Measurements from ENCODE around the gene SCYL2.

DNA sequence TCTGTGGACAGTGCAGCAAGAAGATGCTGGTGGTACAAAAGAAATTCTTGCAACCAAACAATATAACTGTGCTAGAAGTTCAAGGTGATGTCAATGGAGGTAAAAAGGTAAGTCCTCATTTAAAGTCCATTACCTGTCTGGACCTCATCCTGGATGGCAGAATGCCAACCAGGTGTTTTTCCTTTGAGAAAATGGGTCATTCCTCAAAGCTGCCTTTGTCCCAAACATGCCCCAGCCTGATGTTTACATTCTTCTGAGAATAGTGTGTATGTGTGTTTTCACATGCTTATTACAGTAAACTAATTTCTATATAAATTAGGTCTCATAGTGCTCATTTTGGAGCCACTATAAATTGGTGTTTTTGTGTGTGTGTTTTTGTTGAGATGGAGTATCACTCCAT is 41.5 kb upstream of the SCYL2 start:
- TF ChIP-seq POLR2A (IDR thresholded peaks at IDR 0.05) (no peak), CTCF (IDR thresholded peaks at IDR 0.05 in 8 of 11, conservative IDR thresholded peaks at IDR 0.05 in 3 of 11) (no peak)

Data from spleen (tissue), 7 donors.